Stimulated activated CD4-positive, alpha-beta T cell treated with anti-CD3 and anti-CD28 coated beads, Interleukin-1b, Interleukin-23, amount 100 ng/mL, for 4 hours (primary cell): ENCODE results near the gene PPARD.
"Not testable (repeated sequence)": the region's sequence is repeated elsewhere in the genome, so short reads cannot be mapped to it uniquely, and the experiment has no call there.

Experiments
- DNase-seq, 2 donors: peaks; one replicate each; pipeline ENCODE4 v3.0.0-alpha.2; 2020; ENCODE audit warnings: low read depth in 2 of 2

The PPARD gene

DNA sequence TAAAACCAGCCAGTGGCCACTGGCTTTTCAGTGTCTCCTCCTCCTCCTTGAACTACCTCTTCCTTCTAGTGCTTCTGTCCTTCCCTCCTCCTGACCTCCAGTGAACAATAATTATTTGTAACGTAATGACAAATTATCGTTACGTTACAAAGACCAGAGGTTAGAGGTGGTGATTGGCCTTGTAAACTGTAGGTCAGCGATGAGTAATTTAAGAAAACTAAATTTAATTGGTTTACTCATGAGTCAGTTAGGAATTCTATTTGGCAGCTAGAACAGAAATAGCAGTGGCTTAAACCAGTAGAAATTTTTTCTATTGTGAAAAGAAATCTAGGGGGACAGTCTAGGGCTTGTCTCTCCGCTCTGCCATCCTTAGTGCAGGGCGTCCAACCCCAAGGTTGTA is 38.8 kb downstream of the PPARD start:
- DNase-seq, result no peak

DNA sequence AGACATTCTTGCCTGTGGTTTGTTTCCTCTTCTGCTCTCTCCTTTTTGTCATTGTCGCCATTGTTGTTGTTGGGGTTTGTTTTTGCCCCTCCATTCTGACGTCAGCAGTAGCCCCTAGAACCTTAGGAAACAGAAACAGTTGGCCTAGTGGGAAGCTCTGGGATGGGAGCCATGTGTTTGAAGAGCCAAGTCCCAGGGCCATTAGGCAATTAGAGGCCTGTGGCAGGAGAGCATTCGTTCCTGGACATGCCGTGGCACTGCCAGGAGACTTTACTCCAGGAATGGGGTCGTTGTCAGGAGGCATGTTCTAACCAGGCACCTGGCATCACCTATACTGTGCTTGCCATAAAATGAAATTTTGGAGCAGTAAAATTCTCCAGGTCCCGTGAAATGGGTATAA is 39.7 kb downstream of the PPARD start:
- no peak for DNase-seq

DNA sequence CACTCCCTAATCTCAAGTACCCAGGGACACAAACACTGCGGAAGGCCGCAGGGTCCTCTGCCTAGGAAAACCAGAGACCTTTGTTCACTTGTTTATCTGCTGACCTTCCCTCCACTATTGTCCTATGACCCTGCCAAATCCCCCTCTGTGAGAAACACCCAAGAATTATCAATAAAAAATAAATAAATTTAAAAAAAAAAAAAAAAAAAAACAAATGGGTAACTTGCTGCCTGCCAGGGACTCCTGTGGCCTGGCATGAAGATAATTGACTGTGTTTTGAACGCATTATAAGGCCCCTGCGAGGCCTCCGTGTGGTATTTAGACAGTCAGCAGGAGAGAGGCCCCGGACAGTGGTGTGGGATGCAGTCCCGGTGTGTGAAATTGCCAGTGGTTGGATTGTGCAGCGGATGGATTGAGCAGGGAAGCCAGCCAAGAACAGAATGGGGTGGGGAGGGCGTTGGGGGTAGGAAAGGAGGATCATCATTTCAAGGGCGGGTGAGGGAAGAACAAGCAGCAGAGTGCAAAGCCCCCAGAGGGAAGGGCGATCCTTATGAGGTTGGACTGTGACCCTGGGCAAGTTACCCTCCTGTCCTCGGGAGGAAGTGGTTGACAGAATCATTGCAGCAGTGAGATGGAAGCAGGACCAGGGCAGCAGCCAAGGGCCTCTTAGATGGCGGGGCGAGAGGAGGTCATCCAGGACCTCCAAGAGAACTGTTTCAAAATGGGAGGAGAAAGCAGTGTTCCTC is 43.3 kb downstream of the PPARD start:
- DNase-seq, result no peak

DNA sequence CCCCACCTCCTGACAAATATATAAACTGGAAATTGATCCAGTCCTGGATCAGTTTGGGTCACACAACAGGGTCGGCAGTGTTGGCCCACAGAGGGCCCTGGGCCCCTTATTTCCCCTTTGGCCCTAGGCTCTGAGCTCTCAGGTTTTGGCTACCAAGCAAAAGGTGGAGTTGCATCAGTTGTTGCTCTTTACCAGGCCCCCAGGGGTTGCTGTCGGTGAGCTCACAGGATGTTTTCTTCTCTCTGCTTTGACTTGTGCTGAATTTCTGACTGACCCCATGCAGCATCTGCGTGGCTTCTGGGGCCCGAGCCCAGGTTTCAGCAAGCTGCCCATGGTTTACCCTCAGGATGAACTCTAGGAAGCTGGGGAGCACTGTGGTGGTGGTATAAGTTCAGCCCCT is 44.6 kb downstream of the PPARD start:
- DNase-seq, result no peak

DNA sequence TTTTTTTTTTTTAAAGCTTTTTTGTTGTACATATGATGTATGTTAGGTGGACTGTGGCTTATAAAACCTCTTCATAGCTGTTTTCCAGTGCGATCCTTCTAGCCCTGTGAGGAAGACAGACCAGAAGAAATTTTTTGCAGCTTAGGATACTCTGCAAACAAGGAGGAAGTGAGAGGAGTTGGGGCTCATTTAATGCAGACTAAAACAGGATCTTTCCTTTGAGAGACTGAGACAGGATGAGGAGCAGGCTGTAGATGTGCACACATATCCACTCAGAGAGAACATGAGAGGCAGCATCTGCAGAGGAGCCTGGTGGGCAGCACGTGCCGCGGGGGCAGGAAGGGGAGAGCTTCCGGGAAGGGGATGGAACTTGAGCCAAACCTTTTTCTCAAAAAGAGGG is 45.7 kb downstream of the PPARD start:
- DNase-seq, result no peak

DNA sequence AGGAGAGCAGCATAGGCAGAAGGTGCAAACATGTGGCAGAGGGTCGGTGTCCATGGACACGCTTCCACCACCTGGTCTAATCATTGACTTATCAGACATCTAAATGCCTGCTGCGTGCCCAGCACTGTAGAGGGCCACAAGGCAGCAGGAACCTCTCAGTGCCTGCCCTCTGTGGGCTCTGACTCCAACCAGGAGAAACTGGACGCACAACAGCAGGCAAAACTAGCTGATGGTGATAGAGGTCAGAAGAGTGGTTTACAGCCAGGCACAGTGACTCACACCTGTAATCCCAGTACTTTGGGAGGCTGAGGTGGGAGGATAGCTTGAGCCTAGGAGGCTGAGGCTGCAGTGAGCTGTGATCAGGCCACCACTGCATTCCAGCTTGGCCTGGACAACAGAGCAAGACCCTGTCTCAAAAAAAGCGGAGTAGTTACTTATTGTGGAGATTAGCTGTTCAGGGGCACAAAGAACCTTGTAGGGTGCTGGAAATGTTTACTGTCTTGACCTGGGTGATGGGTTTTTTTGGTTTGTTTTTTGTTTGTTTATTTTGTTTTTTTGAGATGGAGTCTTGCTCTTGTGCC is 46.5 kb downstream of the PPARD start:
- no peak for DNase-seq

DNA sequence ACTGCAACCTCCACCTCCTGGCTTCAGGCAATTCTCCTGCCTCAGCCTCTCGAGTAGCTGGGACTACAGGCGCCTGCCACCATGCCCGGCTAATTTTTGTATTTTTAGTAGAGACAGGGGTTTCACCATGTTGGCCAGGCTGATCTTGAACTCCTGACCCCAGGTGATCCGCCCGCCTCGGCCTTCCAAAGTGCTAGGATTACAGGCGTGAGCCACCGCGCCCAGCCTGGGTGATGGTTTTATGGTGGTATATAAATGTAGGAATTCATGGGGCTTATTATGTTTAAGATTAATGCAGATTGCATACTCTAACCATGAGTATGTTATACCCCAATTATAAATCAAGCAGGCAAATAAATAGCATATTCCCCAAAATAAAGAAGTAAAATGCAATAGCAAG is 47.0 kb downstream of the PPARD start:
- DNase-seq, result not testable (repeated sequence)

DNA sequence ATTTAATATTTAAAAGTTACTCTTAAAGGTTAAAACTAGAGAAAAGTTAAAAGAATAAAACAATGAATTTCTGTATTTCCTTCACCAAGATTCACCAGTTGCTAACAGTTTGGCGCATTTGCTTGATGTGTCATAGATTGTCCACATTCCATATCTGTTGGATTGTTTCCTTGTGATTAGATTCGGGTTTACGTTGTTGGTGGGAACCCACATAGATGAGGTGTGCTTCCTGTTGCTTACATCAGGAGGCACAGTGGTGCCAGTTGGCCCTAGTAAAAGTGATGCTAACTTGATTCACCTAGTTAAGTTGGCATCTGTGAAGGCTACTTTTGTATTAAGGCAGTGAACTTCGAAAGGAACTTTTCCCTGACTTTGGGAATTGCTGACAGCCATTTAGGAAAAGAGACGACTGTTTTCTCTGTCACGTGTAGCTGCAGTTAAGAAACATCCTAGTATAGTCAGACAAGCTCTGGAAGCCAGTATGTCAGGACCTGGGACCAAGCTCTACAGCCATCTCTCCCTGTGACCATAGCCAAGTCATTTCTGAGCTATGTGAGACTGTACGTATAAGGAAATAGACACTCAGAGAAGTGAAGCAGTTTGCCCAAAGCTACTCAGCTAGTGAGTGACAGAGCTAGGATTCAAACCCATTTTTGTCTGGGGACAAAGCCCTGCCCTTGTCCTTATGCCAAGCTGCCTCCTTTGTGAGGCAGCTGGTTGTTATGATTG is 49.0 kb downstream of the PPARD start:
- no peak for DNase-seq

DNA sequence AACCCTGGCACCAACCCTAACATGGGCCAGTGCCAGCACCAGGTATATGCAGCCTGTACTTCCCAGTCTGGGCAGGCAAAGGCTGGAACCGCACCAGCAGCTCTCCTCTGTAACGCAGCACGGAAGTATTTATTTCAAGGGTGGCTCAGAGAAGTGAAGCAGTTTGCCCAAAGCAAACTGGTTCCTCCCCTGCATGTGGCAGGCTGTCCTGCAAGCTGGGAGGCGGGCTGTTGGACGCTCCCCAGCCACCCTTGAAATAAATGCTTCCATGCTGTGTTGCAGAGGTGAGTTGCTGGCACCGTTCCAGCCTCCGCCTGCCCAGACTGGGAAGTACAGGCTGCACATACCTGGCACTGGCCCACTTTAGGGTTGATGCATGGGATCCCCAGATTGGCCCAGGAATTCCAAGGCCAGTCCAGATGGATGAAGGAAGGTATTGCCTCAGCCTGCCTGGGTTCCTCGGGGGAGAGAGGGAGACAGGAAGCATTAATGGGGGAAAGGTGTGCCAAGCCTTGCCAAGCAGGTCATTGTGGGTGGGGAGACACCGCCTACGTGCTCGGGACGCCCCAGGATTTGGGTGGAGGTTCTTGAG is 49.8 kb downstream of the PPARD start:
- no peak for DNase-seq

DNA sequence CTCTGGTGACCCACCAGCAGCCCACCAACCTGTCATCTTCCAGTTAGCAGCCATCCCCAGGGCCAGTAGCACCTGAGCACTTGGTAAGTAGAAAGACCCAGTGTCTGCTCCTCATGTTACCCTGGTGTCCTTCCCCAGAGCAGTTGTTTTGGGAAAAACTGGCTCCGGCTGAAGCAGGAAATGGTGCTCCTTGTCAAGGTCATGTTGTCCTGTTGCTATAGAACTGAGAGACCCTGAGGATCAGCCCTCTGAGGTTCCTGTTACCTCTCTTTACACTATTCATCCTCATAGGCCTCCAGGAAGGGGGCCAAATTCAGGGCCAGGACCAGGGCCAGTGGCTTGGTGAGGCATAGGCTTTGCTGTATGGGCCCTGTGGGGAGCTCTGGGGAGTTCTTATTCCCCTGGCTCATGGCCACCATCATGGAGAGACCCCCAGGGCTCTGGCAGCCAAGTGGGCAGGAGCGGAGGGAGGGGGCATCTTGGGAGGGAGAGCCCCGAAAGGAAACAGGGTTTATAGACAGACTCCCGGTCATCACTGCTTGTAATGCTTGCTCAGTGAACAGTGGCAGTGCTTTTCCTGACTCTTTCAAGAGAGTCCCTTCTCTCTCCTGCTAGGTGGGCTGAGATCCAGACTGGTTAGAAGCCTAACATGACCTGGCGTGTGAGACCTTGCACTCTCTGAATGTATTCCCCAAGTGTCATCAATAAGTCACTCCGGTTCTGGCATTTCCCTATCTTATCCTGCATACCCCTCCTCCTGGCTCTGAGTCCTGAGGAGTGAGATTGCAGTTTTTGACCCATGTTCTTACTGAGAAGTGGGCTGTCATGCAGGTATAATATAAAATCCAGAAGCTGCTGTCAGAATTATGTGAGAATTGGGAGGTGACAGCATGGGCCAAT is 50.7 kb downstream of the PPARD start:
- DNase-seq, result no peak

DNA sequence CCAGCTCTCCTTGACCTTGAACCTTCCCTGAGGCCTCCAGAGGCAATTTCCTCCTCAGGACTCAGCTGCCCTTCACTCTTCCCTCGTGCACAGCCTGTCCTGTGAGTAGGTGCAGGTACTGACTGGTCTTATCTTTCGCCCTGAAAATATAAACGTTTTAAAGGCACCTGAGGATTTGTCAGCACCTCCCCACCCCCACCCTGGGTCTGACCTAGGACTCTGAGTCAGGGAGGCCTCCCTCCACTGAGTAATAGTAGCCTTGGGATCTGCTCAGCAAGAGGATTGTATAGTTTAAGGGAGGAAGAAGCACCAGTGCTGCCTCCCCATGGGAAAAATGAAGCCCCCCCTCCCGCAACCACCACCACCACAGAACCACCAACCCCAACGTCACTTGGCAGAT is 54.6 kb downstream of the PPARD start:
- no peak for DNase-seq

DNA sequence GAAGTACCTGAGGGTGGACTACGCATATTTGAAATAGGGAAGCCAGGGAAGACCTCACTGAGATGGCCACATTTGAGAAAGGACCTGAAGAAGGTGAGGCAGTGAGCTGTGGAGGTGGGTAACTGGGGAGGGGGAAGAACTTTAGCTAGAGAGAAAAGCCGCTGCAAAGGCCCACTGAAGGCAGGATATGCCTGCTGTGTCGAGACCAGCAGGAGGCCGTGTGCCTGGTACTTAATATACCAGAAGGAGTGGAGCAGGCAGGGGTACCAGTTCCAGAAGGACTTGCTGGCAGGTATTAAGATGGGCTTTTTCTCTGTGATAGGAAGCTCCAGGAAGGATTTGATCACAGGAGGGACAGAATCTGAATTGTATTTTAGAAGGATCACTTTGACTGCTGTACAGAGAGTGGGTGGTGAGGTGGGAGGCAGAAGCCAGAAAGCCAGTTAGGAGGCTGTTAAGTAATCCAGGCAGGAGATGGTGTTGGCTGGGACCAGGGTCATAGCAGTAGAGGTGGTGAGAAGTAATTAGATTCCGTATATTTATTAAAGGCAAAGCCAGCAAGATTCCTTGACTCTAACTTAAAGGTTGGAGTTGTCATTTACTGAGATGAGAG is 55.6 kb downstream of the PPARD start:
- no peak for DNase-seq

DNA sequence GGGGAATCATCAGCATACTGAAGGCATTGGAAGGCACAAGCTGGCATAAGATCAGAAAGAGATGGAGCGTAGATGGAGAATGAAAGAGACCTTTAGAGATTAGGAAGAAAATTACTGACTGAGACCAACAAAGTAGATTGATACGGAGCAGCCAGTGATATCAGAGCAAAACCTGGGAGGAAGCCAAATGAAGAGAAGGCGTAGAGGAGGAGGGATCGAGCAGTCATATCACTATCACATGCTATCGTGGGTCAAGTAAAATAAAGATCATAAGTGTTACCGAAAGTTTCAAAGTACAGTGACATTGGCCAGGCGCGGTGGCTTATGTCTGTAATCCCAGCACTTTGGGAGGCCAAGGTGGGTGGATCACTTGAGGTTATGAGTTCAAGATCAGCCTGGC is 56.2 kb downstream of the PPARD start:
- no peak for DNase-seq

DNA sequence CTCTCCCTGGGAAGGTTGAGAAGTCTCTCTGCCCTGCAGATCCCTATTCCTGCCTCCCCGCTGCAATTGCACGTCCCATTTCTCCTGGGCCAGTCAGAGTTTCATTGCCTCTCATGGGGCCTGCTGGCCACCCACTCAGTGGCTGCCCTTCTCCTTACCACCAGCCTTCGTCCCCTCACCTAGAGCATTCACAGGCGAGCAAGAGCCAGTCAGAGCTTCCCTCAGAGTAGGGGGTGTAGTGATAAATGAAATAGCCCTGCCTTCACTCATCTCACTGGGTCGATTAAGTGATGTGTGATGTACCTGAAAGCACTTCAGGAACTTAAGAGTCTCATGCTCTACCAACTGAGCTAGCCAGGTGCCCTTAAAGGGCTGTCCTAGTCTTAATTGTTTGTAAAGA is 57.8 kb downstream of the PPARD start:
- no peak for DNase-seq

DNA sequence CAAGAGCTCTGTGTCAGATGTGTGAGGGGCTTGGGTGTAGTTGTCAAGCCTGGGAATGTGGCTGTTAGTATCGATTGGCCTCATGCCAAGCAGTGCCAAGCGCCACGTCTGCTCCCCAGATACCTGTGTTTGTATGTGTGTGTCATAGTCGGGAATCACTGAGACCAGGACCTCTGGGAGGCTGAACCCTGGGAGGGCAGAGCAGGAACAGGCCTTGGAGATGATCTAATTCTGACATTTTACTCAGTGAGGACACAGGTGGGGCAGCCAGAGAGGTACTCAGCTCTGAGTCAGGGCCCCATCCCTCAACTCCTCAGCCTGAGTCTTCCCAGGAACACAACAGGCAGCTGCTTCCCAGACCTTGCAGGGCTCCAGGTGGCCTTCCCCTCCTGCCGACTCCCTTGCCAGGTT is 58.5 kb downstream of the PPARD start:
- no peak for DNase-seq

DNA sequence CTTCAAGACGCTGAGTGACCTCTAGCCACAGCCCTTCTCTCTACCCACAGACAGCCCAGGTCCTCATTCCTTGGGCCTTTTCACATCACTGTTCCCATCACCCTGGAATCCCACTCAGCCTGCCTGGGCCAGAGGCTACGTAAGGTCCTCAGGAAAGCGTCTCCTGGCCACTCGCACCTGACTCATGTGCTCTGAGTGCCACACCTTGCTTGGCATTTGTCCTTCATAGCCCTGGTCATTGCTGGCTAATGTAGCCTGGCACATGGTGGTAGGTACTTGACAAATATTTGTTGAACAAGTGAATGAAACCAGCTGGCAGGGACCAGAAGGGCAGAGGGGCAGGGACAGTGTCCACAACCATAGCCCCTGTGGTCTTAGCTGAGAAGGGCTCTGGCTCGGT is 59.2 kb downstream of the PPARD start:
- no peak for DNase-seq

DNA sequence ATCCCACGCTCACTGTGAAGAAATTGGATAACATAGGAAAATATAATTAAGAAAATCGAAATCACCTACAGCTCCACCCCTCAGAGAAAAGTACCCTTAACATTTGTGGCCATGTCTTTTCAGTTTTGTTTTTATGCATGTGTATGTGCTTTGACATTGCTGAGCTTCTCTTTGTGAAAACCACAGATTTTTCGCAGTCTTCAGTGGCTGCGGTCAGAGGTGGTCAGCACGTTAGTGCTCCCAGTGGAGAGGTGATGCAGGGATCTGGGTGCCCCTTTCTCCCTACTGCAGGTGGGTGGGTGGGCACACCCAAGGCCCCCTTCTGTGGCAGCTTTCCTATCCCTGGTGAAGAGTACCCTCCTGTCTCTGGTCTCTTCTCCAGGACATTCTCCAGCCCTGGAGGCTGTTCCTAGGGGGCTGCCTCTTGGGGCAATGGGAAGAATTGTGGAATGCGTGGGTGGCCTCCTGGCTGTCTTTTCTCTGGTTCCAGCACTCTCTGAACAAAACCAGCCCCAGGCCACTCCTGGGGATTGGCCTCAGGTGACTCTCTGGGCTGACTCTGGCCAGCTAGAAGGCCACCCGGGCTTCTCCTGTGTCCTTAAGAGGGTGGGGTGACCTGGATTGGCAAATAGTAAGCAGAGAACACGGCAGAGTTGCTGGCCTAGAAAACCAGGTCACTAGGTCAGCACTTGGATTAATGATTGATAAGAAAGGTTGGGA is 59.9 kb downstream of the PPARD start:
- no peak for DNase-seq

DNA sequence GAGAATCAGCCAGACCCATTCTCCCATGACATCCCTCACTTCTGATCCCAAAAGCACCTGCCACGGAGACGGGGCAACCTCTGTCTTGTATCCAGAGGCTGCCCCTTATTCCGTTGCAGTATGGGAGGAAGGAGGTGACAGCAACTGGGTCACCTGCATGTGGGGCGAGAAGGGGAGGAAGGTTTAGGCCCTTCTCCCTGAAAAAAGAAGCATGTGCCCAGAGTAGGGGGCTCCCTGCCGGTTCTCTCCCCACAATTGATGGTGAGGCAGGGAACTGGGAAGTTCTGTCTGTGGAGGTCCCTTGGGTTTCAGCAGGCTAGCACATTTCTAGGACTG is 60.5 kb downstream of the PPARD start:
- DNase-seq, result no peak

DNA sequence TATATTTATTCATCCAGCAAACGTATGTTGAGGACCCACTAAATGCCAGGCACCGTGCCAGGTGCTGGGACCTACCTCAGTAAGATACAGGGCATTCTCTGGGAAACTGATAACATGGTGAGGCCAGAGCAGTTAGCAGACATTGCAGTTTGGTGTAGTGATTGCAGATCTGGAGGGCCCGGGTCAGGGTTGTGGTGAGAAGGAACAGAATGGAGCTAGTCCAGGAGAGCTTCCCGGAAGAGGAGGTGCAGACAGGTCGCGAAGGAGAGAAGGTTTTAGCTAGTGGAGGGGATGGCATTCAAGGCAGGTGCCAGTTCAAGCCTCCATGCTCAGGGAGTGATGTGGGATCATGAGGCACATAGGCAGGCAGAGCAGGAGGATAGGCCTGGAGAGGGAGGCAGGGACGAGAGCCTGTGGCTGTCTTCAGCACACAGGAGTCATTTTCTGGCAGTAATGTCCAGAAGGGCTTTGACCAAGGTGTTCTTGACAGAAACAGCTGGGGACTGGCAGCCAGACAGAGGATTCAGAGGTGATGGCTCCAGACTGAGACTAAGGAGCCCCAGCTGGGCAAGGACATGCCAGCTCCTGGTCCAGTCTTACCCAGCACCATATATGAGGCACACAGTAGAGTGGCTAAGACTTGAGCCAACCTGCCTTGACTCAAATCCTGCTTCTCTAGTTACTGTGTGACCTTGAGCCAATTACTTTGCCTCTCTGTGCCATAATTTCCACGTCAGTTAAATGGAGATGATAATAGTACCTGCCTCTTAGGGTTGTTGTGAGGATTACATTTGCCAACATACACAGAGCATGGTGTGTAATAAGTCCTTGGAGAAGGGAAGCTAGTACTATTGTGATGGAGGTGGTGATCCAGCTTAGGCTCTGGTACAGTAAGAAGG is 61.4 kb downstream of the PPARD start:
- no peak for DNase-seq
